Stimulated activated CD4-positive, alpha-beta T cell treated with anti-CD3 and anti-CD28 coated beads, TNF-alpha, amount 100 ng/mL, for 4 hours (primary cell): Measurements from ENCODE around the gene CDC14B.

Experiments
- DNase-seq, 3 experiments: peaks; one replicate each; pipeline ENCODE4 v3.0.0-alpha.2; 2020; ENCODE audit warnings: low read depth in 3 of 3

The CDC14B gene

DNA sequence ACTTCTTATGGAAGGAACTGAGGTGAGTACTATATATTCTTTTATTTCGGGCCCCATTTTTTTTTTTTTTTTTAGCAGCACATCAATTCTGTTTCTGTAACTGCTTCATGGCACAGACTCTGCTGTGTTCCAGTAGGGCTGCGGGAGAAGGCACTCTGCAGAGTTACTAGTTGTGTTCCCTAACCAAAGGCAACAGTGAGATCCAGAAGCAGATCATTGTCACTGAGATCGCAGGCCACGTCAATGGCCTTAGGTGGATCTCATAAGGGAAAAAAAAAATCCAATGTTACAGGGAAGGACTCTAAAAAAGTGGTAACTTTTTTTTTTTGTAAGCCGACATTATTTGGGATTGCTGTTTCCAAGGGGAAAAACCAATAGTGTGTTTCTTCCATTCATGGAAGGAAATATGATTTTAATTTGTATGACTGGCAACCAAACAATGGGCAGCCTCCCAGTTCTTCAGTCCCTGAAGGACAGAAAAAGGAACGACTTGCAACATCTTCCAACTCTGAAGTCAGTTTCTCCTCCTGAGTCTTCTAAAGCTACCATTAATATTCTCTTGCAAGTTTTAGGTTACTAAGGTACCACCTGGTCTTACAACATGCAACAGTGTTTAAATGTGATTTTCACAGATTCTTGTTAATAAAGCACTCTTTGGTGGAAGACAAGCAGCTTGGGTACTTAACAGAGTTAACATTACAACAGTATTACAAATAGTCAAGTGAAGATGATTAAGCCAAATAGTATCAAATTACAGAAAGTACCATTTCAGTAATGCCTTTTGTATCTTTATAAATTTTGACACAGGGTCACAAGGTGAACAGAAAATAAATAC is 116.9 kb downstream of the CDC14B start:
- no peak for DNase-seq

DNA sequence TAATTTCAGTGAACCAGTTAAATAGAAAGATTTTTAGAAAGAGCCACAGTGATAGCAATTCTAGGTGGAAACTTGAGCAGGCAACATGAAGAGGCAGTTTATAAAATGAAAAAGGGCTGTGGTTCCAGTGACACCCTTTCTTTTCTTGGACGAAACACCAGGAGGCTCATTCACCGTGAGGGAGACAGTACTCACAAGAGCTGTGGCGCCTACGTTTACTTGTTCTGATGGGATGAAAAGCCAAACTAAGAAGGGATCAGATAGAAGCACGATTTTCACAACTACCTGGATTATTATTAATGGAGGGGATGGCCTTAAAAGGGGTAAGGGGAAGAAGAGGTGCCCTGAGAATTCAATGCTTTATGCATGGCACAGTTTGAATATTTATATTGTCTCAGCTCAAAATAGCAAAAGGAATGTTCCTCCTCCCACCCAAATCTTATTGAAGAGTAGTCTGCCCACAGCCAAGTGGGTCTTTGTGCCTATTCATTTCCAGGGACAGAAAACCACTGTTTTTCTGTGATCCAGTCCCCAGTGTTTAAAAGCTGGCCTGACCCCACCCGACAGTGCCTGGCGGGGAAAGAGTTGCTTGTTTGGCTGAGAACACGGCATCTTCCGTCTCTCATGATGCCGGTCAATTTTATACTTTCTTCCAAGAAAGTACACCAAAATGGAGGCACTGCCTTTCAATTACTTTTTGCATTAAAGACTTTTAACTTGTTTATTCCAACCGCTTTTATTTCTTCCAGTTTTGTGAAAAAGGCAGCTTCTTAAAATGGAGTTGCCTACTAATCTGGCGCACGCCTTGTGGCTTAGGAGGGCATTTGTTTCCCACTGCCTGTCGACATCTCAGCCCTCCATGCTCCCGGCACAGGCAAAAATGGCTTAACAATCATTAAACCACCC is 117.8 kb downstream of the CDC14B start:
- DNase-seq, result no peak

DNA sequence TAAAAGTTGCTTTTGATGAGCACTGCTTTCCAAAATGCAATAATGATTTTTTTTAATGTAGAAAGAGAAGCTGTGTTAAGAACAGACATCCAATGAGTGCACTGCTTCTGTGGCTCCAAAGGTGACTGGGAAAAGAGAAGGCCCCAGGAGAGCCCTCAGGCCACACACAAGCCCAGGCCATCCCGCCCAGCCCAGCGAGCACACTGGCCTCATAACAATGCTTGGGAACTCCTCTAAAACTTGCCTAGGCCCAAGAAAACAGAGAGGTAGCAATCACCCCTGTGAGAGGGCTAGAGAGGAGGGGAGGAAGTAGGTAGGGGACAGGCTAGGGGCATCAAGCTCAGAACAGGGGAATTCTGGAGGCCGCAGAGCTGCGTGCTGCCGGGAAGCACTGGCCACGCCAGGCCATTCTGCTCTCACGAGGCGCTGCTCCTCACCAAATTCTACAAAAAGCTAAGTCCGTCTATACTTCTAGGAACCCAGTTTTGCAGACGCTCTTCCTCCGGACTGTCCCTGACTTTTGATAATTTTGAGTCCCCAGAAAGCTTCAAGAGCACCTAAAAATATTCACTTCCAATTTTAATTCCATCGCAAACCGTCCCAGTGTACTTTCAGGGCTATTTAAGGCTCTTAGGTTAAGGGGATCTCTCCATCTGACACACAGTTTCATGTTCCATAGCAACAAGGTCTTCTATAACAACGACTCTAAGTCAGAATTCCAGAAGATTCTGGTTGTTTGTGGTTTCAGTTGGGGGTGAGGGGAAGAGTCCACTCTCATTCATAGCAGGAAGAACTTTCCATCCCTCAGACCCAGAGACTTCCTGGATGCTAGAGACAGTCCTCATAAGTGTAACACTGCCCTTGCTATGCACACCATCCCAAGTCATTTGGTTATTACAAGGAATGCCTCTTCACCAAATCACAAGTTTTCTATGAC is 118.7 kb downstream of the CDC14B start:
- DNase-seq, result no peak

DNA sequence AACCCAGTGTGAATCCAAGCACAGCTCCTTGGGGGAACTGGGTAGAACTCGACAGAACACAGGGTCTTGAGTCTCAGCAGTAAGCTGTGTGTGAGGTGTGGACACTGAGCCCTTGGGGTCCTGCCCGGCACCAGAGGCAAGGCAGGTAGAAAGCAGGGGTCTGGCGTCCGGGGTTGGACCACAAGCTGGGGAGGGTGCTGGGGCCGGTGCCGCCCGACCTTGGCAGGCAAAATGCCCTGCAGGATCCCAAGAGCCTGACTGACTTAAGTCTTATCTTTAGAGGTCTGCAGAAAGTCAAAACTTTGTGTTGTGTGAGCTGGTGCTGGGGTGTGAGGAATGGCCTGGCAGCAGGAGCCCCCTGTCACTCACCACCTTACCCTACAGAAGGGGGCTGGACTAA is 120.4 kb downstream of the CDC14B start:
- no peak for DNase-seq

DNA sequence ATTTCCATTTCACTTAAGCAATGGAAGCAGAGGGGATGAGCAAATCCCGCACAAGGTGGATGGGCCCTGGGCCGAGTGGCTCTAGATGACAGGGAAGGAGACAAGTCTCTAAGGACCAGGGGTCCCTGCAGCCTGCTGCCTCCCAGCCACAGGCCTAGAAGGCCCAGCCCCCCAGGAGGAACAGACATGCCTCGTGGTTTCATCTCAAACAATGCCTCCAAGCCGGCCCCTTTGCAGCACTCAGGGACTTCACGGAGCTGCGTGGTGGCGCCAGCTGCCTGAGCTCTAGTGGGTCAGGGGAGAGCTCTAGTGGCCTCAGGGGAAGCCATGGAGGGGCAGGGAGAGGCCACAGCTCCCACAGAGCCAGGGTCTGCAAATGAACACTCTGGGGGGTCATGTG is 120.8 kb downstream of the CDC14B start:
- no peak for DNase-seq

DNA sequence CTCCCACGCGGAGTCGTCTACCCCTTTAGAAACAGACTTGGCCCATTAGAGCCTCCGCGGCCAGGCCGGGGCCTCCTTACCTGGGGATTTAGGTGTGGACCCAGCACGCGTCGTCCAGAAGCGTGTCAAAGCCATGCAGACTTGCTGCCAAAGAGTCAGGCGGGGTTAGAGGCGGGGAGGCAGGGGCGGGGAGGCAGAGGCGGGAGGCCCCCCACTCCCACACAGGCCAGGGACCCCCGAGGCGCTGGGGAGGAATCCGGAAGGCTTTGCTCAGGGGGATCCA is 122.6 kb downstream of the CDC14B start:
- no peak for DNase-seq

DNA sequence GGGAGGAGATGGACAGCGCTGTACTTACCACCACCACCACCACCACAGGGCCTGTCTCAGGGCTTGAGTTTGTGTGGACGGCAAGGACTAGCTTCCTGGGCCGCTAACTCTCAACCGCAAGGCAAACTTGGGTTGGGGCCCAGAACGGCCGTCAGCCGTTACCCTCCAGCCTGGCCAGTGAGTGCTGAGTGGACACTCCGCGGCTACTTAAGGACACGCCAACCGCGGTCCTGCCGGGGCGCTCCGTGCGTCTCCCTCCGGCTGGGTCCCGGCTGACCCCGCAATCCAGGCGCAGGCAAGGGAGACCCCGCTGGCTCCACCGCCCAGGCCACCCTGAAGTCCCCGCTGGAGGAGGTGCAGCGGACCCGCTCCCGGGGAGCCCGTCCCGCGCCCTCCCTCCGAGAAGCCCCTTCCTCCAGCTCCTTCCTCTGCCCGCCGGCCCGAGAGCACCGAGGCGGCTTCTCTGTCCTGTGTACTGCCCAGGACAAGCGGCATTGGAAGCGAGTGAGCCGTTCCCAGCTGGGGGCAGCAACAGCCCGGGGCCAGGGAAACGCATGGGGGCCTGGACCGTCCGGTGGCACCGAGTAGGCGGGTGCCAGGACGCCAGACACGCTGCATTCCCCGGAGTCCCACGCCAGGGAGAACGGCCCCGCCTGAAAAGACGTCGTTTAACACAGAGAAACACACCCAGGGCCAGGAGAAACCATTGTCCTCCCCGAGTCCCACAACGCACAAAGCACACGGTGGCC is 123.1 kb downstream of the CDC14B start:
- no peak for DNase-seq

DNA sequence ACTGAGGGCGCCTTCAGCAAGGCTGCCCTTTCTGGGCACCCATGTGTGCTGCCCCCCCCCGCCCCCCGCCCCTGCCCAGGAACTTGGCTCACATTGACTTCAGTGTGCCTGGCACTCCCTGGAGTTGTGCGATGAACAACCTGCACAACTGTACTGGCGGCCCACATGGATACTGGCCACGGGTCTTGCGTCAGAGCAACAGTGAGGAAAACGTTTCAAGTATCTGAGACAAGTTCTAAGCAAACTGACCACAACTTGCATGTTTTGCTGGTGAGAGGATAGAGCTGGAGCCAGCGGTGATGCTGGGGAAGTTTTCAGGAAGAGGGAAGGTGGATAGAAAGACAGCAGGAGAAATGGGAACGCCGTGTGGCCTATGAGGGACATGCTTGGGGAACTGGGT is 124.3 kb downstream of the CDC14B start:
- DNase-seq, result no peak

DNA sequence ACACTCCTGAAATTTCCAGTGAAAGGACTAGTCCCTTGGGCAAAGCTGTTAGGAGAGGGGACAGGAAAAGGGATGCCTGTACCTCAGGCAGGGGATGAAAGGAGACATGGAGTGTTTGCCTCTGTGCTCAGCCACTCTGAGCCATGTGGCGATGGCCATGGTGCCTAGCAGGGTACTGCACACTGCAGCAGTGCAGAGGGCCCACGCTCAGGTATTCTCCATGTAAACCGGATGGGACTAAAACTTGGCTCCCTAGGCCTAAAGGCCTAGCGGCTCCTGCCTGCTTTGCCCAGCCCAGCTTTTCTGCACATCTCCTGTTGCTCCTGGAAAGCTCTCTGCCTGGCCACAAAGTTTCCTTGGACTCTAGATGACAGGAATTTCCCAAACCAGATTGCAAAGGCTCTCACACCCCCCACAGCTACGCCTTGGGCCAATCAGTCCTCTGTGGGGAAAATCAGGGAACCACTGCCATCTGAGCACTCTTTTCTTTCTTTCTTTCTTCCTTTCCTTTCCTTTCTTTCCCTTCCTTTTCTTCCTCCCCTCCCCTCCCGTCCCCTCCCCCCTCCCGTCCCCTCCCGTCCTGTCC is 125.3 kb downstream of the CDC14B start:
- DNase-seq, result no peak

DNA sequence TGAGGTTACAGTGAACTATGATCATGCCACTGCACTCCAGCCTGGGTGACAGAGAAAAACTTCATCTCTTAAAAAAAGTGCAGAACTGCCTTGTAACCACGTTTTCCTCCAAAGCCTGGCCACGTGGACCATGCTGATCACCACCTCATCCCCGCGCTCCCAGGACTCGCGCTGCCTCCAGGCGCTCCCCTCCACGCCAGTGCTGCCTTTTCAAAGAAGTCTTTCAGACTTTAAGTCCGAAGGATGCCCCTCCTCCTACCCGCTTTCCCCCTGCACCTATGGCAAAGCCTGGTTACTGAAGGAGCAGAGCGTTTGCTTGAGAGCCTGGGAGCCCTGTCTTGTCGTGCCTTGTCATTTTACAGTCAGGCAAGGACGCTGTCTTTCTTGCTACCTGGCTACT is 125.9 kb downstream of the CDC14B start:
- DNase-seq, result no peak

DNA sequence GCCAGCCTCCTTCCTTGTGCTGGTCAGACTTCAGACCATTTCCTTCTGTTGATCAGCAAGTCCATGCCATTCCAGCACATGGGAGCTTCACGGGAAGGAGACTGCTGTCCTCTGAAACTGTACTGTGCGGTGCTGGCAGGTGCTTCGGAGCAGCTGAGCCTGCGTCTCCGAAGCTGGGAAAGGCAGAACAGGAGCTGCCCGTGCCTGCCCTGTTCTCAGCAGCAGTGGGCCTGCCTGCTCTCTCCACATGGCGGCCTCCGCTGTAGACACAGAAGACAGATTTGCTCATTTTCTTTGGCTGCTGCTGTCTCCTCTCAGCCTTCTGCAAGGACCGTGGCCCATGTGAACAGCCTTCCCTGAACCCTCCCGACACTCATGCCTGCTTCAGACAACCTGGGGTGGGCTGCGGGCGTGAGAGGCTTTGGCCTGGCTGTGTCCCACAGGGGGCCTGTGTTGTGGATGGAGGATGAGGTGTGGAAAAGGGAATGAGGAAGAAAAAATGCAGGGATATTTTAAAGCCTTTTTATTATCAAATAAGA is 126.6 kb downstream of the CDC14B start:
- no peak for DNase-seq

DNA sequence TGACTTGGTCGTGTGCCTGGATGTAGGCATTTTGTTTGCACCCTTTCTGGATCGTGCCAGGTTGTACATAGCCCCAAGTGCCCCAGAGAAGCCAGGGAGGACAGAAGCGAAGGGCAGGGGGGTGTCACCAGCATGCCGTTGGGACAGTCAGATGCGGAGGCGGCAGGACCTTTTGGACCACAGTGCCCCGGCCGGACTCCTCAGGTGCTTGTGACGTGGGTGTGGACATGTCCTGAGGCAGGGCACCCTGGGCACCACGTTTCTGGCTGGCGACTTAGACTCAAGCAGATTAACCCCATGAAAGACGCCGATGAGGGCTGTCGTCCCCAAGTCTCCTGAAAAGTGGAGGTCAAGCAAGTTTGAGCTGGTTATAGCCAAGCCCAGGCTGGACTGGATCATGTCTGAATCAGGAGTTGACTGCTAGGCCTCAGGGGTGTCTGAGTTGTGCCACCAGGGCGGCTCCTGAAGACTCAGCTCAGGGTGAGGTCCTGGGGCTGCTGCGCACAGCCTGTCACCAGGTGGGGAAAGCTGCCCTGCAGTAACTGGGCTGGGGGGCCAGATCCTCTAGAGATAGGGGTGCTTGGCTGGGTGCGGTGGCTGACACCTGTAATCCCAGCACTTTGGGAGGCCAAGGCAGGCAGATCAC is 127.6 kb downstream of the CDC14B start:
- DNase-seq, result no peak

DNA sequence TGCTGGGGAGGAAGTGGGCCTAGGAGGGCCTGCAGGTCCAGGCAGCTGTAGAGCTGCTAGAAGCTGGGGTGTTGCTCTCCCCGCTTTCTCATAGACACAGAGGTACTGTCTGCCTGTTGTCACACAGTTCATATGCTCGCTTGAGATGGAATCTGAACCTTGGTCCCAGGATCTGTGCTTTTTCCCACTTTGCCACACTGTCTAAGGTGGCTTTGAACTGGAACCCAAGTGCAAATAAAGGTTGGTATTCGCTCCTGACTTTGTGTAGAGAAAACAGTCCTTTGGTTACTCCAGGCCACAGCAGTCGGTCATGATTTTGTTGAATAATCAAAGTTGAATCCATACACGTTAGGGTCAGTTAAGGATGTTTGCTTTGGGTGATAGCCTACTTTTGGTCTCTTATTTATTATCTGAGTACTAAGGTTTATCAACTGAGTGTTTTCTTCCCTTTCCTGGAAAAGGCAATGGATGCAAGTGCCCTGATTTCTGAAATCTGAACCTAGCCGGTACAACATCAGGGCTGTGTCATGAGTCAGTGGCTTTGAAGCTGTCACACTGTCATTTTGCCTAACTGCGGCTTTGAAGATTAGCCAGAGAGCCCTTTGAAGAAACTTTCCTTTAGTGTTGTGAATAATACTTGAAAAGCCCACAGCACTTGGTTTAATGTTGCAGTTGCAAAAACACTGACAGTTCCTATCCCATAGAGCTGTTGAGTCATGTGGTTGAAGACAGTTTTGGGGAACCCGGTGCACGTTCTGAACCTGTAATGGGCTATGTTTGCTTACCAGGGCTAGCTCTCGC is 128.4 kb downstream of the CDC14B start:
- DNase-seq, result no peak

DNA sequence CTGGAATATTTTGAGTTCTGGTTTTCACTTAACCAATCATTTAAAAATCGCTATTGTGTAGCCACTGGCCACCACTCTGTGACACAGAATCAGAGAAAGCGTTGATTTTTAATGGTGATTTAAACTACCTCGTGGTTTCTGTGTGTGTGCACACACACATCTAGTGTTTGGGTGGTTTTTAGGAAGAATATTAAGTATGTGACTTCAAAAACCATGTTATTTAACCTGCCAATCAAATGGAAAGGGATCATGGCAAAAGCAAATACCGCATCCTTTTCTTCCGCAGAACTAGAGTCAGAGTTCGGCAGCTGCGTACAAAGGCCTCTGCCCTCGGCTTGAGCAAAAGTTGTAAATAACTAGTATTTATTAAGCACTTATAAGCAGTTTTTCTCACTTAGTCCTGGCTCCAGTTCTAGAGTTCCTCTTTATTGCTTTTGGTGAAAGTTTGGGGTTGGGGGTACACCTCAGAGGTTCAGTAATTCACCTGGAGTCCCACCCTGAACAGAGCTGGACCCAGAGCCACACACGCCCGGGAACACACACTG is 129.0 kb downstream of the CDC14B start:
- DNase-seq, result no peak

DNA sequence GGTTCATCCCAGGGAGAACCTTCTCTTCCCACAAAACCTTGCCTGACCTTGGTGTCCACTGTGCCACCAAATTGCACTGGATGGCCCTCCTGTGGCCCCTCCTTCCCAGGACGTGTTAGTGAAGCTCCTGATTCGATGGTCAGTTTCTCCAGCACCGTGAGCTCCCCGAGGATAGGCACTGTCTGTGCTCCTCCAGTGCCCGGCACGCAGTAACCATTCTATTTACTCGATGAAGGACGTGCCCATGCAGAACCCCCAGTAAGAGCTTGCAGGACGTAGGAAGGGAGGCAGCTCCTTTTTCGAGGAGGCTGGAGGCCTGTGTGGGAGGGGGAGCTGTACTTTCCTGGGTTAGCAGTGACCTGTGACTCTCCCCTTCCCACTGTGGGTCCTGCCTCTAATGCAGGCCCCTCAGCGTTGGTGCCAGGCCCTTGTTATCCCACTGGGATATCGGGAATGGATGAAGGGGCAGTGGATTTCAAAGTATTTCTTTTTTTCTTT is 130.1 kb downstream of the CDC14B start:
- DNase-seq, result no peak

DNA sequence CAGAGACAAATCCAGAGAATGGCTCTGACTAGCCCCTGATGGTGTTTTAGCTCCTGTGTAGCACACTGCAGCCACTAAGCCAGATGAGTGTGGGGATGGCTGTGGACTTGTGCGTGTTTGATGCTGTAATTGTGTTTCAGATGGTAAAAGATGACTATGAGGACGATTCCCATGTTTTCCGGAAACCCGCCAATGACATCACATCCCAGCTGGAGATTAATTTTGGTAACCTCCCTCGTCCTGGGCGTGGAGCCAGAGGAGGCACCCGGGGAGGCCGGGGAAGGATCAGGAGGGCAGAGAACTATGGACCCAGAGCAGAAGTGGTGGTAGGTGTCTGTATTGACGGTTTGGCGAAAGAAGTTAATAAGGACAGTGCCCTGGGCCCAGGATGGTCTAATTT is 131.7 kb downstream of the CDC14B start:
- DNase-seq, result no peak

DNA sequence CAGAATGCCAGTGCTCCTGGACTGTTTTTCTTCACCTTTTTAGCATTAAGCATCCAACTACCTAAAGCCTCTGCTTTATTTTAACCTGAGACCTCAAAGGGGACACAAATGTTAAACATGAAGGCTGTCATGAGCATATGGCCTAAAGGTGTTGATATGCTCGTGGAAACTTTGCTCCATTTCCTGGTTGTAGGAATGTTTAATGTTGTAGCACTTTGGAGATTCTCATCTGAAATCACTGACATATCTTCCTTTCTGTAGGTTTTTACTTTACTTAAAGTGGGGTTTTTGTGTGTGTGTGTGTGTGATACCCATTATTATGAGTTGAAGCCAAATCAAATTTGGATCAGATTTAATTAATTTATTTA is 132.6 kb downstream of the CDC14B start:
- no peak for DNase-seq

DNA sequence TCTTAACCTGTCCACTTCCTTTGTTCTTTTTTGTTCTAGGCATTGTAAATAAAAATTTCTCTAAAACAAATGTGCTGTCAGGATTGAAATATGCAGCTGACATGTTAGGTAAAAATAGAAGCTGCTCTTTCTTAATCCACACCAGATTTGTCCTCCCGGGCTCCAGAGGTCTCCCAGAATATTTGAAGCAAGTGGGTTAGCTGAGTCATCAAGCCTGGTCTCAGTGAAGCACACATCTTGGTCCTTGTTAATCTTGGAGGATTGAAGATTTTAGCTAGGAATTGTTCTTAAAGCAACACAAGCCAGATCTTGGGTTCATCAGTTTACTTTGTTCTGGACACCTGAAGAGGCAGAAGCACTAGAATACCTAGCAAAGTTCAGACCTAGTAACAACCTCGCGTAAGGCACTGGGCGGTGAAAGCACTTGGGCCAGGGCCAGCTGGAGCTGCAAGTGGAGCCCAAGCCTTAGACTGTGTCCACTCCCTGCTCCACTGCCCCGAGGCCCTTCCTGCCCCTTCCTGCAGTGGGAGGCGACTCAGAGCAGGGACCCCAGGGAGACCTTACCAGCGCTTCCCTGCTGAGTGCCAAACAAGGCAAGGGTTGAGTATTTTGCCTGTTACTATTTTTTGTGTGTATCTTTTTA is 133.1 kb downstream of the CDC14B start:
- no peak for DNase-seq
